CD4-positive, alpha-beta T cell treated with Interleukin-6 for 4 hours (primary cell): ENCODE data around the gene MYBPC2.
"Not testable (repeated sequence)": the region's sequence is repeated elsewhere in the genome, so short reads cannot be mapped to it uniquely, and the experiment has no call there.

Source experiments
- DNase-seq: peaks from one replicate; pipeline ENCODE4 v3.0.0-alpha.2; 2020; ENCODE audit warnings: mixed read lengths

The MYBPC2 gene

DNA sequence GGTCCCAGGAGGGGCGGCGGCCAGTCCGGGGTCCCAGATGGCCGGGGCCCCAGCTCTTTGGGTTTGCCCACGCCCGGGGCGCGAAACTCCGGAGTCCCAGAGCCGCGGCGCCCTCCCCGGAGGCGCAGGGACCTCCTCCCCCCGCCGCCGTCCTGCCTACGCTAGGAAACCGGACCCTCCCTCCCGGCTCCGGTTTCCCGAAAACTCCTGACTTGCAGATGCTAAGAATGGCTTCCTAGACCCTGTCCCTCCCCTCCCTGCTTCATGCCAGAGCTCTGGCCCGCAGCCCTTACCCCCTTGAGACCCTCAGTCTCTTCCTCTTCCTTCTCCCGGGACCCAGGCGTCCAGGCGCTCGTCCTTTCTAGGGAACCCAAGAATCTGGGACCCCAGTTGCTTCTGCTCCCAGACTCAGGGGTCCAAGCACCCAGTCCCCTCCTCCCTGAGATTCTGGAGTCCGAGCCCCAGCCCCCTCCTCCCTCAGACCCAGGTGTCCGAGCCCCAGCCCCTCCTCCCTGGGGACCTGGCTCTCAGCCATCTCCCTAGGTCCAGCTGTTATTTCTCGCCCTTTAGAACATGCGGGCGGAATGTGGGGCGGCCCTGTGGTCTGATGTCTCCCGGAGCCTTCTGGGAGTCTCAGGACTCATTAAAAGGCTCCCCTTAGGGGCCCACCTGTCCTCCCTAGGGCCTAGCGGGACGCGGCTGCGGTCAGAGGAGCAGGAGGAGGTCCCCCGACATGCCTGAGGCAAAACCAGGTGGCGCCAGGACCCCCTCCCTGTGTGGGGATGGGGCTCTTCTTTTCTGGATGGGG is at the start of gene MYBPC2:
TSS of gene MYBPC2 (plus strand) at position 672 of the 808 bp plus-strand sequence. CDS start at position 734, 62 bp downstream.
- no peak for DNase-seq

DNA sequence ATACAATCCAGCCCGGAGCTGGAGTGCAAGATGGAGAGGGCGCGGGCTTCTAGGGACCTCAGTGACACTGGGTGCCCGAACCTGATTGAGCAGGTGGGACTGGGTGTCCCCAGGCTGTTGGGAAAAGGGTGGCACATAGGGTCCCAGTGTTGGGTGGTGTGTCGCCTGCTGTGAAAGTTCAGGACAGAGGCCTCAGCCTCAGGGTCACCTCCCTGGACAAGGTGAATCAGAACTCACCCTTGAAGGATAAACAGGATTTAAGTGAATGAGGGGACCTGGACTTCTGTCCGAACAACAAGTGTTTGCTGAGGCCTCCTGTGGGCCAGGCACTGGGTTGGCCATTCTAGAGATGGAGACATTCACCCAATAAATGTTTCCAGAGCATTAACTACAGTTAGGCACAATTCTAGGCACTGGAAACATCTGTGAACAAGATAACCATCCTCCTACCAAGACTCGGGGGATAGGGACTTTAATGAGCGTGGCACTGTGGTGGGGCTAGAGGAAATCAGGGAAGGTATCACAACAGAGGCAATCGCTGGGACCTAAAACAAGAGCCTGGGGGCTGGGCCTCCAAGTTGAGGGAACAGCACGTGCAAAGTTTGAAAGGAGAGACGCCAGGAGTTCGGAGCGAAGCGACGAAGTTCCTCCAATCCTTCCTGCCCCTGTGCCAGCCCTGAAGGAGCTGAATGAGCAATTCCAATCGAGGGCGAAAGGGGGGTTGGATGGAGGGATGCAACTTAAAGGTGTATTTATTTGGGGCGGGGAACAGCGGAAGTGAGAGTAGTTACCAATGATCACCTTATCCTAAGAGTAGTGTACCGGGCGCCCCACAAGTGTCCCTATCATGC is 49.5 kb upstream of the MYBPC2 start:
- no peak for DNase-seq

DNA sequence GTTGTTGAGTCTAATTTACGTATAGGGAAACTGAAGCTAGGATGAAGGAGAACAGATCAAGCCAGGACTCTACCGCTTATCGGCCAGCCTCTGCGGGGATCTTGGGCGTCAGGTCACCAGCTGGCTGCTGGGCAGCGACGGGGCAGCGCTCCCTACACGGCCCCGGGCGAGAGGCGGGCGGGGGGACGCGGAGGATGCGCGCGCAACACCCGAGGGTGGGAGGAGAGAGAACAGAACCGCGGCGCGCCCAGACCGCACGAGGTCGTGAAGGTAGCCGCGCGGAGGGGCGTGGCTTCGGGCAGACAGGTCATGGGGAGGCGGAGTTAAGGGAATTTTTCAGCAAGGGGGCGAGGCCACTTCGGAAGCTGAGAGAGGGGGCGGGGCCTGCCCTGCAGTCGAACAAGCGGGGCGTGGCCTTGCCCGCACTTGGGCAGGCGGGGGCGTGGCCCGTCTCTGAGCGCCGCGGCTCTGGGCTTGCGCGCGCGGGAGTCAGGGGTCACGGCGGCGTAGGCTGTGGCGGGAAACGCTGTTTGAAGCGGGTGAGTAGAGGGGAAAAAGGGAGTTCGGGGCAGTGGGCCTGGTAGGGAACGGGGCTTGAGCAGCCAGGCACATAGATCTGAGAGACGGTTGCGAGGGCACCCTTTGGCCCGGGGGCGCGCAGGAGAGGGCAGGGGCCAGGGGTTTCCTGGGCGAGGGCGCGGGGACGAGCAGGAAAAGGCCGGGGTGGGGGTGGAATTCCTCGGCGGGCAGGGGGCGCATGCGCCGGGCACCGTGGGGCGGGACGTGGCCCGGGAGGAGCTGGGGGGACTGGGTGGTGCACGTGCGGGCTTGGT is 48.6 kb upstream of the MYBPC2 start, which contains the start of gene POLD1:
TSS of gene POLD1 (plus strand) at position 496 of the 833 bp plus-strand sequence. CDS start 14,505 bp downstream, outside the sequence.
- DNase-seq = peak; percentile 99

DNA sequence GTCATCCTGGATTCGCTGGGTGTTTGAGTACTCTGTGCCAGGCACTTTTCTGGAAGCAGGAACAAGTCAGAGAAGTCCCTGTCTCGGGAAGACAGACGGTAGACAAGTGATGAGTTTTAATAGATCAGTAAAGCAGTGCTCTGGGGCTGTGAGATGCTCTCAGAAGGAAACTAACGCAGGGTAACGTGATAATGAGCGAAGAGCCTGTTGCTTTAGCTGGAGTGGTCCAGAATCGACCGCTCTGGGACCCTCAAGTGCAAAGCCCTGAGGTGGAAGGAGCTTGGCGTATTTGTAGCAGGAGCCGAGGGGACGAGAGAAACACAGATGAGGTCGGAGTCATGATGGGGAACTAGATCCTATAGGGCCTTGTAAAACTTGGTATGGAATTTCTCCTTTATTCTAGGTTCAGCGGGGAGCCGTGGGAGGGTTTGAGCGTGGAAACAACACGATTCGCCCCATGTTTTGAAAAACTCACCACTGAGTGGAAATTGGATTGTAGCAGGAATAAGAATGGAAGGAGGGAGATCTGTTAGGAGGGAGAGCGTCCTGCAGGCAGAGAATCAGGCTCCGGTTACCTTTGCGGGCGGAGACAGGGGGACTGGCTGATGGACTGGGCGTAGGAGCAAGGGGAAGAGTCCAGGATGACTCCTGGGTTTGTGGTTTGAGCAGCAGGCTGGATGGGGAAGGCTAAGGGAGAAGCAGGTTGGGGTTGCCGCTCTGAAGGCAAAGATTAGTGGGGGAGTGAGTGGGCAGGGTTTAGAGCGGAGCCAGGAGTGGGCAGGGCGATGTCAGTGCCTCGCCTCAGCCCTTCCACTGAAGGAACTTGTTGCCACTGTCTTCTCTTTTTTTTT is 47.8 kb upstream of the MYBPC2 start:
- DNase-seq = no peak

DNA sequence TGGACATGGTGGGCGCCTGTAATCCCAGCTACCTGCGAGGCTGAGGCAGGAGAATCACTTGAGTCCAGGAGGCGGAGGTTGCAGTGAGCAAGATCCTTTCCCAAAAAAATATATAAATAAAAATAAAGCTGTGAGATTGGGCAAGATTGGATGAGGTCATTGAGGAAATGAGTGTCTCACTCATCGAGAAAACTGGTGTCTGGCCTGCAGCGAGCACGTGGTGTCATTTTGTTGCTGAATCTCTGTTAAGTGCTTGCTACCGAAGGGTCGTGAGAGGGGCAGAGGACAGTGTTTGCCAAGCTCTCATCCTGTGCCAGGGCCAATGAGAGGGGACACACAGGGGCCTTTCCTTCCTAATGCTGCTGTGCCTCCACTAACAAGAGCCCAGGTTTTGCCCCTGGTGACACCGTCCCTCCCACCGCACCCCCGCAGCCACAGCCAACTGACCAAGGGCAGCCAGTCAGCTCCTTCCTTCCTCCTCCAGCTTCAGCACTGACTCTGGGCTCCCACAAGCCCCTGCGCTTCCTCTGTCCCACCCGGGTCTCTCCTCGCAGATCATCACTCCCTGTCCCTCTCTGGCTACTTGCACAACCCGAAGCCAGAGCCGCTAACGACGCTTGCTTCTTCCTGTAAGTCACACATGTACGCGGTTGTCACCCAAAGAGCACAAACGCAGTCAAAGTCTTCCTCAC is 45.4 kb upstream of the MYBPC2 start:
- DNase-seq = no peak

GRCh38 chr19:50387868-50388245 is 44.8 kb upstream of the MYBPC2 start:
- DNase-seq = no peak

DNA sequence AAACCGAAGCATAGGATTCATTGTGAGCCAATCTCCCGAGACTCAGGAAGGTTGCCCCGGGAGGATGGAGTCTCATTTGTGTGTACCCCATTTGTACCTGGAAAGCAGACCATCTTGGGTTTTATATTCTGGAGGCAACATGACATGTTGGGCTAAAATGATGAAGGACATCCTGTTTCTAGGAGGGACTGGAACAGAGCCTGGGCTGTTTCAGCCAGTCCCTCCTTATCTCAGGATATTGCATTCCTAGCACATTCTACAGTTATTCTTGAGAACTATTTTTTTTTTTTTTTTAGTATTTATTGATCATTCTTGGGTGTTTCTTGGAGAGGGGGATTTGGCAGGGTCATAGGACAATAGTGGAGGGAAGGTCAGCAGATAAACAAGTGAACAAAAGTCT is 42.4 kb upstream of the MYBPC2 start:
- not testable (repeated sequence) for DNase-seq

DNA sequence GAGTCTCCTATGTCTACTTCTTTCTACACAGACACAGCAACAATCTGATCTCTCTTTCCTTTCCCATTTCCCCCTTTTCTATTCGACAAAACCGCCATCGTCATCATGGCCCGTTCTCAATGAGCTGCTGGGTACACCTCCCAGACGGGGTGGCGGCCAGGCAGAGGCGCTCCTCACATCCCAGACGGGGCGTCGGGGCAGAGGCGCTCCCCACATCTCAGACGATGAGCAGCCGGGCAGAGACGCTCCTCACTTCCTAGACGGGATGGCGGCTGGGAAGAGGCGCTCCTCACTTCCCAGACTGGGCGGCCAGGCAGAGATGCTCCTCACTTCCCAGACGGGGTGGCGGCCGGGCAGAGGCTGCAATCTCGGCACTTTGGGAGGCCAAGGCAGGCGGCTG is 41.7 kb upstream of the MYBPC2 start:
- DNase-seq = not testable (repeated sequence)

GRCh38 chr19:50392759-50393158 is 39.9 kb upstream of the MYBPC2 start:
- DNase-seq = no peak

GRCh38 chr19:50393589-50393988 is 39.1 kb upstream of the MYBPC2 start:
- no peak for DNase-seq

DNA sequence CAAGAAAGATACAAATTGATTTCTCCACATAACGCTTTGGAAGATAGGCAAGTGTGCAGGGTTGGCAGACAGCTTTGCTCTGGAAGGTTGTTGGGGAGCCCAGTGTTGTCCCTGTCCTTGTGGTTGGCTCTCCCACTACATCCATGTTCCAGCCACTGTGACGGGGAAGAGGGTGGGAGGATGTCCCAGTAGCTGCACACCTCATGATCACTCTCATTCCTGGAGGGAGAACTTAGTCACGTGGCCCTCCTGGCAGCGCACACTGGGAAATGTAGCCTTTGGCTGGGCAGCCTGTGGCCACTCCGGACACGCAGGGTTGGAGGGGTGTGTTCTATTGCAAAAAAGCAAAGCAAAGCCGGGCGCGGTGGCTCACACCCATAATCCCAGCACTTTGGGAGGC is 38.7 kb upstream of the MYBPC2 start:
- DNase-seq = no peak

GRCh38 chr19:50398675-50399367 is 33.9 kb upstream of the MYBPC2 start:
- no peak for DNase-seq

- DNase-seq = no peak
Observed at GRCh38 chr19:50399368-50399745, 33.3 kb upstream of the MYBPC2 start.

- DNase-seq = peak; percentile 28
Observed at GRCh38 chr19:50401605-50402450, 30.9 kb upstream of the MYBPC2 start.

DNA sequence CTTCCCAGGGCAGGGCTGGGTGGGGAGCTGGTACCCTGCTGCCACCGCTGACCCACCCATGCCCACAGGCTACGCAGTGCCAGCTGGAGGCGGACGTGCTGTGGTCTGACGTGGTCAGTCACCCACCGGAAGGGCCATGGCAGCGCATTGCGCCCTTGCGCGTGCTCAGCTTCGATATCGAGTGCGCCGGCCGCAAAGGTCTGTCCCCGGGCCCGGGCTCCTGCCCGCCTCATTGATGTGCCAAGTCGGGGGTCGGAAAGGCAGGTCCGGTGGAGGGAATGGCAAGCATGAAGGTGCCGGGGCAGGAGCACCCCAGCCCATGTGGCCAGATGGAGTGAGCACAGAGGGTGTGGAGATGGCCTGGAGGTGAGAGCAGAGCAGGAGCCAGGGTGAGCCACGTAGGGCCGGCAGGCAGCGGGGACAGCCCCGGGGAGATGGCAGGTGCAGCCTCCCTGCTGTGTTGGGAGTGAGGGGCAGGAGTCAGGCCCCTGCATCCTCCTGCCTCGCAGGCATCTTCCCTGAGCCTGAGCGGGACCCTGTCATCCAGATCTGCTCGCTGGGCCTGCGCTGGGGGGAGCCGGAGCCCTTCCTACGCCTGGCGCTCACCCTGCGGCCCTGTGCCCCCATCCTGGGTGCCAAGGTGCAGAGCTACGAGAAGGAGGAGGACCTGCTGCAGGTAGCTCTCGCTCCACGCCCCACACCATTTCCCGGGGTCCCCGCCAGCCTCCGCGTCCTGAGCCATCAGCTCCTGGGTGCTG is 30.0 kb upstream of the MYBPC2 start:
- DNase-seq = no peak

- no peak for DNase-seq
Observed at GRCh38 chr19:50406156-50406820, 26.4 kb upstream of the MYBPC2 start.

- DNase-seq = no peak
Observed at GRCh38 chr19:50406829-50407228, 25.9 kb upstream of the MYBPC2 start.

DNA sequence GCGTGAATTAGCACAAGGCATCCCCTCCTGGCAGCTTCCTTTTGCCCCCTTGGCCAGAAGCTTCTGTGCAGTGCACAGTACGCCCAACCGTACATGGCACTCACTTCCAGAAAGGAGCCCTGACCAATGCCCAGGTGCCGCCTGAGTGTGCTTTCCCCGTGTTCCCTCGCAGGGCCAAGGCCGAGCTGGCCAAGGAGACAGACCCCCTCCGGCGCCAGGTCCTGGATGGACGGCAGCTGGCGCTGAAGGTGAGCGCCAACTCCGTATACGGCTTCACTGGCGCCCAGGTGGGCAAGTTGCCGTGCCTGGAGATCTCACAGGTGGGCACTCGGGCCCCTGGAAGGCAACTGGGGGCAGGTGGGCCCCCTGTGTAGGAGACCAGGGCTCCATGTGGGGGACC is 23.3 kb upstream of the MYBPC2 start:
- no peak for DNase-seq
